KMS-11 (cell line): ENCODE measurements around the gene PPP1R1B.

Source experiments
- H2AFZ ChIP-seq: fragments of 200-600 bp; sonication (generic); 2 replicates; pipeline ENCODE4 v1.6.1; 2016; ENCODE audit warnings: antibody characterized with exemption, mixed run types, low read depth
- H3K27ac ChIP-seq: fragments of 200-600 bp; sonication (generic); 2 replicates; pipeline ENCODE4 v1.6.1; 2016; ENCODE audit warnings: mild to moderate bottlenecking, mixed run types
- H3K27me3 ChIP-seq: fragments of 200-600 bp; sonication (generic); 2 replicates; pipeline ENCODE4 v1.6.1; 2017; ENCODE audit warnings: mild to moderate bottlenecking, low read depth, mixed run types, moderate library complexity; ENCODE audit not compliant: insufficient read depth
- H3K36me3 ChIP-seq: fragments of 200-600 bp; sonication (generic); 2 replicates; pipeline ENCODE4 v1.6.1; 2017; ENCODE audit warnings: mild to moderate bottlenecking, mixed run types; ENCODE audit not compliant: insufficient read depth
- H3K4me1 ChIP-seq: fragments of 200-600 bp; sonication (generic); 2 replicates; pipeline ENCODE4 v1.6.1; 2016; ENCODE audit warnings: mild to moderate bottlenecking, low read depth, mixed run types; ENCODE audit not compliant: poor library complexity, severe bottlenecking
- H3K4me2 ChIP-seq: fragments of 200-600 bp; sonication (generic); 2 replicates; pipeline ENCODE4 v1.7.0; 2016; ENCODE audit warnings: mild to moderate bottlenecking, mixed run types
- H3K4me3 ChIP-seq: fragments of 200-600 bp; sonication (generic); IDR thresholded peaks from 2 replicates; pipeline ENCODE4 v1.6.1; 2017; ENCODE audit warnings: low read depth, low read length, mixed read lengths; ENCODE audit not compliant: insufficient read depth
- H3K79me2 ChIP-seq: fragments of 200-600 bp; sonication (generic); 2 replicates; pipeline ENCODE4 v1.6.1; 2016; ENCODE audit warnings: low read depth, mixed run types; ENCODE audit not compliant: insufficient read depth
- H3K9ac ChIP-seq: fragments of 200-600 bp; sonication (generic); 2 replicates; pipeline ENCODE4 v1.6.1; 2016; ENCODE audit warnings: mild to moderate bottlenecking, mixed run types
- H4K20me1 ChIP-seq: fragments of 200-600 bp; sonication (generic); 2 replicates; pipeline ENCODE4 v1.6.1; 2016; ENCODE audit warnings: mild to moderate bottlenecking, mixed run types; ENCODE audit not compliant: insufficient read depth
- TF ChIP-seq, protein P1 (sequence below): fragments of 200-600 bp; sonication (generic); conservative IDR thresholded peaks from 2 replicates; pipeline ENCODE4 v1.6.1; 2017; ENCODE audit warnings: low read depth, mild to moderate bottlenecking, antibody characterized with exemption, low read length, moderate library complexity, mixed read lengths

Gene PPP1R1B

DNA sequence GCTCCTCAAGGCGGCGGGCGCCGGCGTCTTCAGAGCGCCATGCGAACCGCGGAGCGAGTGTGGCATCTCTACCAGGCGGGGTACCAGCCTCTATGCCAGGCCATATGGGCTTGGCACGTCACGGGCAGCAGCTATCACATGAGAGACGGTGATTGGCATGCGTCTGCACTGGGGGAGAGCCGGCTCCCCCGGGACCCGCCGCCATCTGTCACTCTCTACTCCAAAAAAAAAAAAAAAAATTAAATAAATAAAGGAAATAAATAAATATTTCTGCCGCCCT is 19.0 kb upstream of the PPP1R1B start, which contains the start of gene NEUROD2:
NEUROD2 (minus strand) TSS at position 70 of the 280 bp plus-strand sequence. CDS start 1,321 bp downstream, outside the sequence.
- no peaks in the 10 kb centered on the region for H3K79me2 ChIP-seq
- H3K9ac ChIP-seq: no peak within 1 kb of the TSS
- H3K27me3 ChIP-seq: peaks cover 48% of the 10 kb centered on the region
- H3K4me2 ChIP-seq: no peak within 1 kb of the TSS
- no peaks in the 10 kb centered on the region for H4K20me1 ChIP-seq
- no peak within 1 kb of the TSS for H3K4me3 ChIP-seq
- H2AFZ ChIP-seq: no peak within 1 kb of the TSS
- TF ChIP-seq, protein P1, sequence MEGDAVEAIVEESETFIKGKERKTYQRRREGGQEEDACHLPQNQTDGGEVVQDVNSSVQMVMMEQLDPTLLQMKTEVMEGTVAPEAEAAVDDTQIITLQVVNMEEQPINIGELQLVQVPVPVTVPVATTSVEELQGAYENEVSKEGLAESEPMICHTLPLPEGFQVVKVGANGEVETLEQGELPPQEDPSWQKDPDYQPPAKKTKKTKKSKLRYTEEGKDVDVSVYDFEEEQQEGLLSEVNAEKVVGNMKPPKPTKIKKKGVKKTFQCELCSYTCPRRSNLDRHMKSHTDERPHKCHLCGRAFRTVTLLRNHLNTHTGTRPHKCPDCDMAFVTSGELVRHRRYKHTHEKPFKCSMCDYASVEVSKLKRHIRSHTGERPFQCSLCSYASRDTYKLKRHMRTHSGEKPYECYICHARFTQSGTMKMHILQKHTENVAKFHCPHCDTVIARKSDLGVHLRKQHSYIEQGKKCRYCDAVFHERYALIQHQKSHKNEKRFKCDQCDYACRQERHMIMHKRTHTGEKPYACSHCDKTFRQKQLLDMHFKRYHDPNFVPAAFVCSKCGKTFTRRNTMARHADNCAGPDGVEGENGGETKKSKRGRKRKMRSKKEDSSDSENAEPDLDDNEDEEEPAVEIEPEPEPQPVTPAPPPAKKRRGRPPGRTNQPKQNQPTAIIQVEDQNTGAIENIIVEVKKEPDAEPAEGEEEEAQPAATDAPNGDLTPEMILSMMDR: no peak
- no peaks in the 10 kb centered on the region for H3K4me1 ChIP-seq
- no peak within 1 kb of the TSS for H3K27ac ChIP-seq
- no peaks in the 10 kb centered on the region for H3K36me3 ChIP-seq

DNA sequence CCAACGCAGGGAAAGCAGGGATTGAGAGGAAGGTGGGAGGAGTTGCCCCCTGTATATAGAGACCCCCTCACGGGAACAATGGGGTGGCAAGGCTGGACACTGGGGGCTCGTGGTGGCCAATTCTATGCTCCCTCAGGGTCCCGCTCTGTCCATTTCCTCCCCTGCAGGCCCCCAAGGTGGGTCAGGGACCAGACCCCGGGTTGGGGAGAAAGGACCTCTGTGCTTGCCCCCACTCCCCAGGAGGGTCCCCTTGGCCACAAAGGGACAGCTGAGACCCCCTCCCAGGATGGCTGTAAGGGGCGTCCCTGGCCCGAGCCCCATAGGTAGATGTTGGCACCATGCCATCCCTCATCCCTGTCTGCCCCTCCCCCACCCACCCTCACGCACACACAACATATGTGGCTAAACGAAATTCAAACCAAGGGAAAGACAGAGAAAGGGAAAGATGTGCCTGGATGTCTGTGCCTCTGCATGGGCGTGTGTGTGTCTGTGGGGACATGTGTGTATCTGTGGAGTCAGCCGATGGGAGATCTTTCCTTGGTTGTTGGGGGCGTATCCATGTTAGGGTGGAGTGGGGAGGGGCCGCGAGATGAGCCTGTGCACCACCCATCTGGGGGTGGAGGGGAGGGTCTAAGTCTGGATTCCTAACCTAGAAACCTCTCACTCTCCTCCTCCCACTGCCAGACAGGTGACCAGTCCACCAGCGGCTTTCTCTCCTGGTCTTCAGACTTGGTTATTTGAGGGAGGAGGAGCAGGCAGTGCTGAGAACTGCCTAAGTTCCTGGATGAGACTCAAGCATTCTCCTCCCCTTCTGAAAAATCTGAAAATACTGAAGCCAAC is 18.4 kb upstream of the PPP1R1B start:
- Histone ChIP-seq H3K4me1 (no peaks in the 10 kb centered on the region), H3K4me3 (no peak overlapping the region)

DNA sequence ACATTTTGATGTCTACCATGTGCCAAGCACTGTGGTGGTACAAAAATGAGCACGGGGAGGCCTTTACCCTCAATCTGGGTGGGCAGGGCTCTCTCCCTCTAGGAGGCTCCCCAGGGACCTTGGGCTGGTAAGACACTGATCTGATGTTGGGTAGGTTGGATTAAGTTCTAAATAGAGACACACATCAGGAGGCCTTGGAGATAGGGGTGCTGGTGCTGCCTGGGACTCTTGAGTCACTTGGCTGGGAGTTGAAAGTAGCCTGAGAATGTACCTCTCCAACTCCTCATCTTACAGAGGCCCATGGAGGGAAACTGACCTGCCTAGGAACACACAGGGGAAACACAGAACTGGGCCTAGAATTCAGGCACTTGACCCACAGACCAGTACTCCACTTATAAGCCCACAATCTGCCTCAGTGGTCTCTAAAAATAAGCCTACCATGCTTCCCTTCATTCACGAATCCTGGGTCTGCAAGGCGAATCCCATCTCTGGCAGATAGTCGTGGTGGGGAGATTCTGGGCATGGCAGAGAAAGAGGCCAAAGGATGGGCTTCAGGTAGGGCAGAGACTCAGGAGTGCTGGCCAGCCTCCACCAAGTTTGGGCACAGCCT is 17.2 kb upstream of the PPP1R1B start:
- Histone ChIP-seq H2AFZ (no peak overlapping the region), H3K27ac (no peak overlapping the region), H4K20me1 (no peaks in the 10 kb centered on the region), H3K27me3 (peaks cover 30% of the 10 kb centered on the region), H3K9ac (no peak overlapping the region), H3K4me1 (no peaks in the 10 kb centered on the region), H3K4me2 (no peak overlapping the region), H3K36me3 (no peaks in the 10 kb centered on the region), H3K4me3 (no peak overlapping the region), H3K79me2 (no peaks in the 10 kb centered on the region)
- TF ChIP-seq, protein P1: no peak

More for the DNA sequence above, 18.4 kb upstream of the PPP1R1B start:
- Histone ChIP-seq H2AFZ (no peak overlapping the region), H3K79me2 (no peaks in the 10 kb centered on the region), H3K27me3 (peaks cover 42% of the 10 kb centered on the region), H3K4me2 (no peak overlapping the region), H3K36me3 (no peaks in the 10 kb centered on the region), H4K20me1 (no peaks in the 10 kb centered on the region), H3K9ac (no peak overlapping the region), H3K27ac (no peak overlapping the region)
- TF ChIP-seq, protein P1: no peak

DNA sequence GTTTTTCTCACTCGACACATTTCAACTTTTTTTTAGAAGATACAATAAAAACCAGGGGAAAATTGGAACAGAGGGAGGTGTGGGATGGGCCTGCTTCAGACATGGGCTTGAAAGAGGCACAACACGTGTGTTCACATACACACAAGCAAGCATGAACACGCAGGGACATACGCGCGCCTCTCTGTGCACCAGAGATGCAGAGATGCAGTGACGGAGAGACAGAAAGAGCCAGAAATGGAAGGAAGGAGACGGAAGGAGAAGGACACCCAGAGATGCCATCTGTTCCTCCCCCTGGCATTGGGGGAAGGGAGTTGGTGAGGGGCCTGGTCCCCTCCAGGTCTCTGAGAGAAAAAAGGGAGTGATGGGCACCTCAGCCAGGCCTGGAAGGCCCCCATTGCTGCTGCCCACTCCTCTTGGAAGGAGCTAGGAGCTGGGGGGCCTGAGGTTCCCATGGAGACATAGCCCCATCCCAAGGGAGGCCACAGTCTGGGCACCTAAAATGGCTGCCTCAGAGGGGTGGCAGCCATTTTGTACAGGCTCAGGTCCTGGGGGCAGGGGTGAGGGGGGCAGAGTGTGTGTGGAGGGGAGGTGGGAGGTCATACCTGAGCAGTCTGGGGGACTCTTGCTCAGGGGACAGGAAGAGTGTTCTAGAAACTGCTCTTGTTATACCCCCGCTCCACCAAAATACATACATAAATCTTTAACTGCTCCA is 15.2 kb upstream of the PPP1R1B start:
- no peaks in the 10 kb centered on the region for H3K36me3 ChIP-seq
- no peak overlapping the region for H3K4me3 ChIP-seq
- H3K9ac ChIP-seq: no peak overlapping the region
- H3K27me3 ChIP-seq: peaks cover 10% of the 10 kb centered on the region
- H3K4me2 ChIP-seq: no peak overlapping the region
- H3K27ac ChIP-seq: no peak overlapping the region
- TF ChIP-seq, protein P1: no peak
- no peaks in the 10 kb centered on the region for H4K20me1 ChIP-seq
- H2AFZ ChIP-seq: peak overlapping the region; percentile 10; the same call in 1 of the 2 replicates
- no peaks in the 10 kb centered on the region for H3K79me2 ChIP-seq
- H3K4me1 ChIP-seq: no peaks in the 10 kb centered on the region
